GM21526 (cell line): ENCODE measurements around the gene C5orf15.

Source experiments
- ATAC-seq: cut with Tn5 transposase; IDR thresholded peaks from one replicate; pipeline ENCODE4 v1.9.1; 2021; ENCODE audit warnings: moderate library complexity; ENCODE audit not compliant: unreplicated experiment, low FRiP score

The C5orf15 gene

GRCh38 chr5:133968204-133968980 lies at the start of gene C5orf15:
Gene C5orf15, minus strand, starts transcription at chr5:133968625. Its CDS starts 41 bp downstream, at chr5:133968584.
- peak; percentile 97 for ATAC-seq

DNA sequence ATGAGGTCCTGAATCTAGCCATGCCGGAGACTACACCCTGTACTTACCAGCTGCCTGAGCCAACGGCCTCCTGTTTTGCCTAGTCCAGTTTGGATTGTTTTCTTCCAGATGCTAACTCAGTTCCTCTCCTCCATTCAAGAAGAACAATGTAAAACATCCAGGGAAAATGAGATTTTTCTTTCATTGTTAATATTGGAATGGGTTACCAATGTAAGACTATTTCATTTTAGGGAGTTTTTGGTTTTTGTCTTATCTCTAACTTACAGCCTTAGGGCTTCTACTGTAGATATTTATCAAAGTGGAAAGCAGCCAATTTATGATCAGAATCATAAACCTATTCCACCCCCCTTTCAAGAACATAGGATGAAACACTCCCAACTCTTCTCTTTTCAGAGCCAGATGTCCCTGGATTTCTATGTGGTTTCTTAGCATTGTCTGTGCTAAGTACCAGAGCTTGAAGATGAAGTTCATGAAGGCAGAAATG lies 39.9 kb upstream of the C5orf15 start:
- no peak for ATAC-seq

GRCh38 chr5:134007581-134008265 lies 39.3 kb upstream of the C5orf15 start:
- no peak for ATAC-seq

DNA sequence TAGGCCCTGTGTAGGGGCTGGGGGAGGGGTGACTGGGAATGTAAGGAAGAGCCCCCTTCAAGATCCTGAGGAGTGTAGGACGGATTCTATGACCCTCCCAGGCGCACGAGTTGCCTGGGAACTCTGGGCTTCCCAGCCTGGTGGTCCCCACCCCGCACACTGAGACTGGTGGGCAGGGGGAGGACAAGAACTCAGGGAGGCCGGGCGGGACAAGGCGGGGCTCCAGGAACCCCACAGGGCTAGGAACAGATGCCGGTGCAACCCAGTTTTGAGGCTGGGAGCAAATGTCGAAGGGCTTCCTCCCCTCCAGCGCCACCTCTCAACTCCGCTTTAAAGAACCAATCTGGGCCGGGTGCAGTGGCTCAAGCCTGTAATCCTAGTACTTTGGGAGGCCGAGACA lies 37.7 kb upstream of the C5orf15 start:
- no peak for ATAC-seq

DNA sequence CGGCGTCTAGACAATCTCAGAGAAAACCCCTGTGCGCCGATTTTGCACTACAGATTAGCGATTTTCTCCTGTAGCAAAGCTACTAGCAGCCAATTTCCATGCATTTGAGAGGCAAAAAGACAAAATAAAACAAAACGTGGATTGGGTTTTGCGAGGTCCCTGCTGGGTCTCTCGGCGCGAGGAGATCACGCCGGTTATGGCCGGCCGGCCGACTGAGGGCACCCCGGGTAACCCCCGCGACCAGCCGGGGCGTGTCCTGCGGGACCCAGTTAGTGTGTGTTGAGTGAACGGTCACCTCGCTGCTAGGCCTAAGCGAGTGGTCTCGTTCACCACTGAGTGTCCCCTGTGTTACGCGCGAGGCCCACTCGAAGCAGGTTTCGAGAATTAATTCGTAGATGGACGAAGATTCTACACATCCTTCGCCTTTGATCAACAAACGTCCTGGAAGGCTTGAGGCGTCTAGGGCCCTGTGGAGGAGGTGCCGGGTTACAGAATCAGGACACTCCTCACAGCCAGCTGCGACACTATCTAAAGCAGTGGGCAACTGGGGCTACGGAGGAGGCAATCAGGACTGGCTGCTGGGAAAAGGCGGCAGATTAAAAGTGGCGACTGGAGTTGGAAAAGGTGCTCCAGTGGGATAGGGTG lies 37.1 kb upstream of the C5orf15 start:
- no peak for ATAC-seq

GRCh38 chr5:134004626-134005416 lies 36.4 kb upstream of the C5orf15 start, which contains the start of gene VDAC1:
Gene VDAC1, minus strand, starts transcription at chr5:134004975. Its CDS starts 11,963 bp downstream, at chr5:133993012.
- ATAC-seq, result peak; percentile 69

- ATAC-seq, result peak; percentile 36
Measured at GRCh38 chr5:134003817-134004625, 35.6 kb upstream of the C5orf15 start.

- ATAC-seq, result no peak
Measured at GRCh38 chr5:134003064-134003816, 34.8 kb upstream of the C5orf15 start.

GRCh38 chr5:134001938-134002731 lies 33.7 kb upstream of the C5orf15 start:
- no peak for ATAC-seq

DNA sequence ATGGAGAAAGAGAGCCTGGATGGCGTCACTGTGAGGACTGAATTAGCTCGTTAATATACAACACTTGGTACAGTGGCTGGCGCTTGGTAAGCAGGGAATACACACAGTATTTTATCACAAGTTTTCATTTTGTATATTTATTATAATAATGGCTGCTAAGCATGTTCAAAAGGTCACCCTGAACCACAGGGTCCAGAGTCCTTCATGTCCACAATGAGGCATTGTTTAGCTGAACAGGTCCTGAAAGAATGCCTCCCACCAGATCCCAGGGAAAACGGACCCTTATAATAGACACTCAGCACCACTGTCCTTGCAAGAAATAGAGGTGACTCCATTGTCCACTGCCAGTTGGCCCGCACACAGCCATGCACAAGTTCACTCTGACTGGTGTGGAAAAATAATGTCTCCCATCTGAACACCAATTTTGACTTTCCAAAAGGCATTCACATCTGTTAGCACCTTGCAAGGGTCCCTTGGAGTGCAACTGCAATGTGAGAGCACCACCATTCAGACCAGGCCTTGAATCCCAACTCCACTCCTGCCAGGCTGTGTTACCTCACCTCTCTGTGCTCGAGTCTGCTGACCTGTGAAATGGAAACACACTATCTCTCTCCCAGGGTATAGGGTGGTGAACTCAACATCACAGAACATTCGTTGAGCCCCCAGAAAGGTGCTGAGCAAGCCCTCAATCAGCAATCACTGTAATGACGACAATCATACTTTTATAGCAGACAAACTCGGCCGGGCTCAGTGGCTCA lies 32.5 kb upstream of the C5orf15 start:
- no peak for ATAC-seq

- ATAC-seq, result no peak
Measured at GRCh38 chr5:134000091-134000511, 31.7 kb upstream of the C5orf15 start.

- ATAC-seq, result no peak
Measured at GRCh38 chr5:133998807-133999206, 30.4 kb upstream of the C5orf15 start.

GRCh38 chr5:133998042-133998441 lies 29.6 kb upstream of the C5orf15 start:
- ATAC-seq, result no peak

DNA sequence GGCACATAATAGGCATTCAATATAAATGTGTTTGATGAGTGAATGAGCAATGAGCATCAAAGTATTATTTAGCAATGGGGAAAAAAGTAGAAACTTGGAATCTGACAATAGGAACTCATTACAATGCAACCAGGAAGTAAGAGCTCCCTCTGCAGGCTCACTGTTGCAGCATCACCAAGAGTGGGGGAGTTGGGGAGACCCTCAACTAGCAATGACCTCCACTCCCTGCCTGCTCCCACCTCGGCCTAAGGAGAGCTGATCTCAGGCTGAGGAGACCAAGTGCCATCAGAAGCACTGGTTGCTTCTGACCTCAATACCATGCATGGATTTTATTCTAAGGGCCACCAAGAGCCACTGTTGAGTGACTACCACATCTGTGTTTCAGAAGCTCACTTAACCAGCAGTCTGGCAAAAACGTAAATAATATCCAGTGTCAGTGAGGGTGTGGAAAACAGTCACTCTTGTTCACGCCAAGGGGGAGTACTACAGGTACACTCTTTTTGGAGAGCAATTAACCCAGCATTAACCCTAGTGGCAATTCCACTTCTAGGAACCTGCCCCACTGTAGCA lies 28.3 kb upstream of the C5orf15 start:
- no peak for ATAC-seq

DNA sequence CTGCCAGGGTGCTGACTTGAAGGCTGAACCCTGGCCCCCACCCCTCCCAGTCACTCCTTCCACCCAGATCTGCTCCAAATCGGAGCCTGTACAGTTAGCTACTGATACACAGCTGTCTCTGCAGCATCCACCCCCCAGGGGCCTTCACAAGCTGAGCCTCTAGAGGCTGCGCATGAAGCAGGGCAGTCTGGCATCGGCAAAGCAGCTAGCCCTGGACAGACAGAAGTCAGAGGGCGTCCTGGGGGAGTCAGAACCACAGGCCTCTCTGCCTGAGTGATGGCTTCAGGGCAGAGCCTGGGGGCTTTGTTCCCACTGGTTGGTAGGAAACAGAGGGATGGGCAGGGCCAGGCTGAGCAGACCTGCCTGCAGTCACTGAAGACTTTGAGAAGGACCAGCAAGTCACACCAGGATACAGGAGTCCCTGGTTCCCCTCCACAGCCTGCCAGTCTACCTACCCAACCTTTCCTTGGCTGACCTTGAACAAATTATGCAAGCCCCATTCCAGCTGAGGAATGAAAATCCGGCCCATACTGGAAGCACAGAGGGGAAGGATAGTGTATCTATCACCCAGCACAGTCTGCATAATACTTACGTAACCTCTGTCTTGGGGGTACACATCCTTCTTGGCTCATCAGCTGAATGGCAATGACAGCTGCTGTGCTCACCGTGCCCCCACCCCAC lies 27.6 kb upstream of the C5orf15 start:
- no peak for ATAC-seq

- ATAC-seq, result no peak
Measured at GRCh38 chr5:133995341-133995740, 26.9 kb upstream of the C5orf15 start.

DNA sequence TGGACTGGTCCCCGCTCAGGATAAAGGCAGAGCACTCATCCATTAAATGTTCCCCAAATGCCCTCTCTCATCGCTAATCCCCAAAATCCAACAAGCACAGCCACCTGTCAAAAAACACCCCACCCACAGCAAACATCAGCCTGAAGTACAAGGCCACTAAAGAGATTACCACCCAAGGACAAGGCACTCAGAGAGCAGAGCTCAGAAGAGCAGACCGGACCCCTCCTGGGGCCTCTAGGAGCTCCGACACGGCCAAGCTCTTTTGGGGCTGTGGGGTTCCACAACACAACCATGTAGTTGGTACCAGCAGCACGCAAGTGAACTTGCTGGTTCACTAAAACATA lies 26.5 kb upstream of the C5orf15 start:
- ATAC-seq, result no peak
